H1 (cell line): ENCODE results near the gene EPHB1. TPM values are rescaled to one million over a fixed set of nuclear protein-coding genes. Genes with fewer than 3 reads are reported as not detected.

Source experiments
- CTCF ChIA-PET: fragments of 300-600 bp; sonication (Branson Sonifier 250); formaldehyde crosslinking; loops from one replicate; lab custom pipeline; 2021; ENCODE audit not compliant: partially characterized antibody; lab: Charles Lee
- POLR2A ChIA-PET: fragments of 300-600 bp; sonication (Branson Sonifier 250); formaldehyde crosslinking; loops from one replicate; lab custom pipeline; 2021; ENCODE audit warnings: inconsistent platforms; ENCODE audit not compliant: partially characterized antibody; lab: Charles Lee
- DNase-seq, 2 experiments: peaks; one replicate each; pipeline versions ENCODE4 v3.0.0 to v3.0.0-alpha.2; 2010 to 2022; ENCODE audit warnings: low spot score in 2 of 2, low read depth in 1 of 2, mixed read lengths in 1 of 2
- FAIRE-seq: peaks from 2 replicates; lab custom pipeline; 2011; peaks lifted over from hg19 to GRCh38; lab: Jason Lieb, UNC
- H2AFZ ChIP-seq: 2 replicates; pipeline ENCODE4 v1.8.1; 2012; ENCODE audit warnings: low read length, inconsistent platforms
- H2AK5ac ChIP-seq: 2 replicates; pipeline ENCODE4 v1.6.1; 2013; ENCODE audit warnings: low read depth, low read length
- H2BK120ac ChIP-seq: replicated peaks from 2 replicates; pipeline ENCODE3; 2013; ENCODE audit warnings: low read depth, low read length, inconsistent platforms
- H2BK12ac ChIP-seq: 2 replicates; pipeline ENCODE4 v1.6.1; 2013; ENCODE audit warnings: low read depth, low read length
- H2BK15ac ChIP-seq: 2 replicates; pipeline ENCODE4 v1.6.1; 2013; ENCODE audit warnings: low read length
- H2BK20ac ChIP-seq: 2 replicates; pipeline ENCODE4 v1.6.1; 2013; ENCODE audit warnings: low read length
- H2BK5ac ChIP-seq: 2 replicates; pipeline ENCODE4 v1.6.1; 2013; ENCODE audit warnings: low read depth, low read length
- H3K14ac ChIP-seq: 2 replicates; pipeline ENCODE4 v1.6.1; 2013; ENCODE audit warnings: inconsistent platforms; ENCODE audit not compliant: insufficient read length
- H3K18ac ChIP-seq: 2 replicates; pipeline ENCODE4 v1.6.1; 2013; ENCODE audit warnings: low read length; ENCODE audit errors: extremely low read depth
- H3K23ac ChIP-seq: 2 replicates; pipeline ENCODE4 v1.6.1; 2013; ENCODE audit warnings: inconsistent platforms; ENCODE audit not compliant: insufficient read length
- H3K23me2 ChIP-seq: 2 replicates; pipeline ENCODE4 v1.6.1; 2013; ENCODE audit warnings: low read depth, low read length
- H3K27ac ChIP-seq: 2 replicates; pipeline ENCODE4 v1.6.1; 2011; ENCODE audit warnings: low read depth, low read length, inconsistent platforms
- H3K27me3 ChIP-seq, 4 experiments: replicated peaks in 1 of 4; 1 replicate in 1 of 4; 2 replicates in 3 of 4; pipeline versions ENCODE4 v1.6.1 to v1.8.1; 2011 to 2013; ENCODE audit warnings: low read length in 3 of 4, mild to moderate bottlenecking in 3 of 4, inconsistent platforms in 2 of 4, mixed read lengths in 2 of 4, moderate library complexity in 1 of 4; ENCODE audit not compliant: control insufficient read depth in 3 of 4, insufficient read depth in 3 of 4; ENCODE audit errors: extremely low read depth in 1 of 4
- H3K36me3 ChIP-seq, 4 experiments: 2 replicates each; pipeline versions ENCODE4 v1.6.1 to v1.8.1; 2011 to 2013; ENCODE audit warnings: mild to moderate bottlenecking in 4 of 4, low read length in 3 of 4, moderate library complexity in 2 of 4, control low read depth in 1 of 4, inconsistent platforms in 1 of 4; ENCODE audit not compliant: insufficient read depth in 4 of 4, control insufficient read depth in 2 of 4
- H3K4ac ChIP-seq: replicated peaks from 2 replicates; pipeline ENCODE3; 2013; ENCODE audit warnings: low read length, low read depth, mixed read lengths, inconsistent platforms; ENCODE audit not compliant: insufficient read length
- H3K4me1 ChIP-seq, 4 experiments: replicated peaks in 1 of 4; 1 replicate in 1 of 4; 2 replicates in 3 of 4; pipeline versions ENCODE4 v1.6.1 to v1.8.1; 2011 to 2013; ENCODE audit warnings: low read length in 3 of 4, inconsistent platforms in 2 of 4, mixed read lengths in 1 of 4; ENCODE audit not compliant: insufficient read depth in 4 of 4, control insufficient read depth in 3 of 4
- H3K4me2 ChIP-seq, 2 experiments: 2 replicates each; pipeline versions ENCODE4 v1.6.1 to v1.8.1; 2011 to 2013; ENCODE audit warnings: low read depth in 2 of 2, low read length in 2 of 2, control low read depth in 1 of 2, inconsistent platforms in 1 of 2, mild to moderate bottlenecking in 1 of 2; ENCODE audit not compliant: insufficient read depth in 1 of 2
- H3K4me3 ChIP-seq, 4 experiments: fragments of 200-600, 300-600 bp in 1 of 4; sonication (generic), shearing (Covaris generic), sonication (Bioruptor Twin) in 1 of 4; 2 replicates each; pipeline versions ENCODE4 v1.5.1 to v1.8.1; 2011 to 2016; ENCODE audit warnings: low read length in 4 of 4, low read depth in 3 of 4, control low read depth in 2 of 4, inconsistent platforms in 2 of 4, mild to moderate bottlenecking in 2 of 4, mixed read lengths in 1 of 4, moderate library complexity in 1 of 4; ENCODE audit not compliant: insufficient read depth in 2 of 4; ENCODE audit errors: extremely low read depth in 1 of 4
- H3K56ac ChIP-seq: replicated peaks from 2 replicates; pipeline ENCODE3; 2013; ENCODE audit warnings: low read depth, mild to moderate bottlenecking, mixed read lengths, low read length, inconsistent platforms; ENCODE audit not compliant: insufficient read length
- H3K79me1 ChIP-seq: 2 replicates; pipeline ENCODE4 v1.6.1; 2013; ENCODE audit warnings: low read depth, low read length, control low read depth
- H3K79me2 ChIP-seq, 2 experiments: 2 replicates each; pipeline versions ENCODE4 v1.6.1 to v1.8.1; 2012 to 2013; ENCODE audit warnings: low read length in 2 of 2, mild to moderate bottlenecking in 2 of 2, inconsistent platforms in 1 of 2; ENCODE audit not compliant: insufficient read depth in 2 of 2, control insufficient read depth in 1 of 2
- H3K9ac ChIP-seq, 4 experiments: replicated peaks in 1 of 4; 1 replicate in 1 of 4; 2 replicates in 3 of 4; pipeline versions ENCODE4 v1.6.1 to v1.8.1; 2011 to 2013; ENCODE audit warnings: low read depth in 3 of 4, low read length in 3 of 4, control low read depth in 2 of 4, mild to moderate bottlenecking in 2 of 4, moderate library complexity in 2 of 4, inconsistent platforms in 1 of 4; ENCODE audit errors: extremely low read depth in 1 of 4
- H3K9me3 ChIP-seq, 2 experiments: 2 replicates each; pipeline versions ENCODE4 v1.6.1 to v1.8.1; 2012 to 2013; ENCODE audit warnings: mild to moderate bottlenecking in 2 of 2, moderate library complexity in 2 of 2, control low read depth in 1 of 2, inconsistent platforms in 1 of 2, low read depth in 1 of 2, low read length in 1 of 2, mixed read lengths in 1 of 2; ENCODE audit not compliant: insufficient read depth in 2 of 2
- H4K20me1 ChIP-seq, 2 experiments: replicated peaks in 1 of 2; 2 replicates each; pipeline versions ENCODE3 to v1.8.1; 2011 to 2013; ENCODE audit warnings: inconsistent platforms in 2 of 2, low read length in 2 of 2, mild to moderate bottlenecking in 1 of 2; ENCODE audit not compliant: insufficient read depth in 2 of 2, control insufficient read depth in 1 of 2
- H4K5ac ChIP-seq: 2 replicates; pipeline ENCODE4 v1.6.1; 2013; ENCODE audit warnings: low read length, low read depth, mixed read lengths, inconsistent platforms; ENCODE audit not compliant: insufficient read length
- H4K8ac ChIP-seq: 2 replicates; pipeline ENCODE4 v1.8.0; 2013; ENCODE audit warnings: mild to moderate bottlenecking, moderate library complexity, low read length, inconsistent platforms; ENCODE audit not compliant: insufficient read depth; ENCODE audit errors: extremely low read depth
- H4K91ac ChIP-seq: replicated peaks from 2 replicates; pipeline ENCODE3; 2013; ENCODE audit warnings: low read length, mixed read lengths, inconsistent platforms; ENCODE audit not compliant: insufficient read length
- EP300 ChIP-seq, 2 experiments: IDR thresholded peaks; 1 replicate in 1 of 2; 2 replicates in 1 of 2; pipeline ENCODE4 v1.6.1; 2011 to 2012; ENCODE audit warnings: low read depth in 2 of 2, low read length in 2 of 2, mild to moderate bottlenecking in 2 of 2, borderline replicate concordance in 1 of 2, inconsistent platforms in 1 of 2, moderate library complexity in 1 of 2
- KDM1A ChIP-seq: fragments of 200-600, 300-600 bp; sonication (generic); IDR thresholded peaks from 2 replicates; pipeline ENCODE4 v1.7.1; 2016; ENCODE audit warnings: mild to moderate bottlenecking, low read length, borderline replicate concordance
- SIN3A ChIP-seq, 2 experiments: IDR thresholded peaks in 1 of 2; conservative IDR thresholded peaks in 1 of 2; 2 replicates each; pipeline ENCODE4 v1.6.1; 2011 to 2012; ENCODE audit warnings: low read length in 2 of 2, improper control_type of control experiment in 1 of 2, low read depth in 1 of 2, mild to moderate bottlenecking in 1 of 2
- SIRT6 ChIP-seq: IDR thresholded peaks from one replicate; pipeline ENCODE4 v1.7.1; 2012; ENCODE audit warnings: low read length, inconsistent platforms
- WGBS, 2 experiments: shearing (Covaris generic) in 1 of 2; methylation state at CpG; one replicate each; pipeline versions ENCODE4 v1.1.6 to v1.1.7; 2013 to 2015; ENCODE audit warnings: low lambda C conversion rate in 2 of 2, mixed read lengths in 2 of 2, inconsistent platforms in 1 of 2, low coverage in 1 of 2, missing lambda C conversion rate in 1 of 2; ENCODE audit not compliant: insufficient replicate concordance in 2 of 2, insufficient coverage in 1 of 2, insufficient read length in 1 of 2; ENCODE audit errors: extremely low coverage in 1 of 2, missing lambda C conversion rate in 1 of 2; 5-methylcytosine and 5-hydroxymethylcytosine counted together
- polyA plus RNA-seq, 7 experiments: library from polyadenylated mRNA; depleted of rRNA in 3 of 7; stranded (reverse) in 5 of 7; unstranded in 2 of 7; fragments of >200 nt in 5 of 7; fragments of 200-250 nt in 2 of 7; gene quantifications; 1 replicate in 5 of 7; 2 replicates in 1 of 7; 4 replicates in 1 of 7; pipeline versions ENCODE4 v1.2.1 to v1.2.3, GENCODE V29; 2011 to 2013; ENCODE audit warnings: missing spikeins in 2 of 7, mixed read lengths in 2 of 7
- total RNA-seq: library from RNA; stranded (reverse); fragmentation: NEBNext Ultra II Directional; extraction: Animal tissue kit (Norgen Biotek cat#: 25700); gene quantifications from 2 replicates; pipeline ENCODE4 v1.2.1, GENCODE V29; 2021
- TF ChIP-seq, protein P1 (sequence below): IDR thresholded peaks from 2 replicates; pipeline ENCODE4 v1.6.1; 2012; ENCODE audit warnings: inconsistent platforms

The EPHB1 gene
- total and polyA plus RNA-seq, 2 of the 8 experiments (the other 6 are each of a cell fraction or from before 2014, with no cell fraction given): 3.5 to 5.9 TPM

DNA sequence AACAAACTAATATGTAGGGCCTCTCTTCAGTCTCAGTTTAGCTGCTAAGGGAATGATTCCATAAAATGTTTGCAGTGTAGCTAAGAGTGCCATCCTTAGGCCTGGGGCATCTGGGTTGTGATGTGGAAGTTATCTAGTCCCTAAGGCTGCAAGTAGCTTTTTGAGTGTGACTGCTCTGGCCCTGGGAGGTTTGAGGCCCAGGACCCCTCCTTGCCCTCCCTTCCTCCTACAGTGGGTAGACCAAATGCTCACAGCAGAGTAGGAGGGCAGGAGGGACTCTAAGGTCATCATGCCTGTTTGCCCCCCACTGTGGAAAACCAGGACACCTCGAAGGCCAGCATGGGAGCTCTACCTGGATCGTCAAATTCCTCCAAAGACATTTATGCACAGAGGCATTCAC, 115.0 kb downstream of the EPHB1 start:
- Histone ChIP-seq H2AFZ (no peak overlapping the region), H2BK120ac (no peak overlapping the region), H2BK5ac (no peak overlapping the region), H3K23me2 (no peaks in the 10 kb centered on the region), H3K14ac (no peak overlapping the region), H2AK5ac (no peak overlapping the region), H2BK20ac (no peak overlapping the region), H4K91ac (no peak overlapping the region), H3K79me2 (no peaks in the 10 kb centered on the region), H4K8ac (no peak overlapping the region), H3K23ac (no peak overlapping the region), H4K20me1 (no peaks in the 10 kb centered on the region), H3K36me3 (no peaks in the 10 kb centered on the region), H3K4me1 (peaks cover 0 to 4% (median under 1%) of the 10 kb centered on the region in 4 experiments; a peak in 2 of 7 replicates), H2BK12ac (no peak overlapping the region), H3K56ac (no peak overlapping the region), H3K79me1 (no peaks in the 10 kb centered on the region), H3K9ac (no peak overlapping the region), H2BK15ac (no peak overlapping the region), H3K4me3 (no peak overlapping the region), H3K4ac (no peak overlapping the region), H4K5ac (no peak overlapping the region), H3K27ac (no peak overlapping the region), H3K27me3 (no peaks in the 10 kb centered on the region), H3K4me2 (no peak overlapping the region), H3K18ac (no peak overlapping the region), H3K9me3 (no peaks in the 10 kb centered on the region)
- ChIA-PET CTCF (interaction anchor here (1.0 to 1.9 kb wide), 4 partner anchors 18 to 592 kb away, joined by 3 to 5 read pairs (median 4); partner anchors contain the start of gene EPHB1), POLR2A (no interaction called here)
- TF ChIP-seq, protein P1, sequence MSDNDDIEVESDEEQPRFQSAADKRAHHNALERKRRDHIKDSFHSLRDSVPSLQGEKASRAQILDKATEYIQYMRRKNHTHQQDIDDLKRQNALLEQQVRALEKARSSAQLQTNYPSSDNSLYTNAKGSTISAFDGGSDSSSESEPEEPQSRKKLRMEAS: no peak
- no peak for TF ChIP-seq SIN3A (conservative IDR thresholded peaks at IDR 0.05 in 1 of 2, IDR thresholded peaks at IDR 0.05 in 1 of 2; ENCODE audit: low read depth in 1 of 2, low read length in 2 of 2)
- no peak for TF ChIP-seq KDM1A
- TF ChIP-seq SIRT6: no peak
- no peak for TF ChIP-seq EP300 (IDR thresholded peaks at IDR 0.05; ENCODE audit: borderline replicate concordance in 1 of 2, low read depth in 2 of 2, low read length in 2 of 2)
- DNase-seq (no peak), FAIRE-seq (no peak)
- WGBS, 2 experiments: 94% methylated on average over 2 of the region's 2 CpGs; no CpG with 5 or more reads in 1 of the 2 experiments
